T follicular helper cell (primary cell): Measurements from ENCODE around the gene LYPD5.
"Not testable (repeated sequence)": the region's sequence is repeated elsewhere in the genome, so short reads cannot be mapped to it uniquely, and the experiment has no call there.

ENCODE experiments used
- DNase-seq: peaks from one replicate; pipeline ENCODE4 v3.0.0-alpha.2; 2020; ENCODE audit warnings: low read depth

LYPD5 gene

GRCh38 chr19:43806401-43806800, 4.2 kb upstream of the LYPD5 start:
- DNase-seq, result not testable (repeated sequence)

GRCh38 chr19:43804432-43804831, 2.2 kb upstream of the LYPD5 start:
- DNase-seq, result no peak

DNA sequence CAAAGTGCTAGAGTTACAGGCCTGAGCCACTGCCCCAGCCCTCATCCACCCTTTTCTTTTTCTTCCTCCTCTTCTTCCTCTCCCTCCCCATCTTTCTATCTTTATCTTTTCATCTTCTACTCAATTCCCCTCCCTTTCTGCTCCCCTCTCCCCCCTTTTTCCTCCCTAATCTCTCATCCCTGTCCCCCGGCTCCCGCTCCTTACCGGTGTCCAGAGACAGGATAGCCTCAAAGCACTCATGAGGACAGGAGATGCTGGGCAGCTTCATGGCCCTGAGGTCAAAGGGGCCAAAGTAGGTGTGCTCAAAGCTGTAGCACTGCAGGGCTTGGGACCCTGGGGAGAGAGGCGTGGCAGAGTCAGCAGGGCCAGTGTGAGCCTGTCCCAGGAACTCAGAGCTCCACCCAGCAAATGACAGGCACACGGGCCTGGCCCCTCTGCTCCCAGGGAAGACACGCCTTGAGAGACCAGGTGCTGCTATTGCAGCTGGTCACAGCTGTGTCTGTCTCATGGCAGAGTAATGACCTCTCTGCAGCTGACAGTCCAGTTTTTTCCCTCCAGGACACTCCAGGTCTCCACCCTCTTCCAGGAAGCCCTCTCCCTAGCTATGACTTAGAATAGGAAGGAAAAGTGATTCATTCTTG, 2.6 kb downstream of the LYPD5 start:
- DNase-seq, result no peak

DNA sequence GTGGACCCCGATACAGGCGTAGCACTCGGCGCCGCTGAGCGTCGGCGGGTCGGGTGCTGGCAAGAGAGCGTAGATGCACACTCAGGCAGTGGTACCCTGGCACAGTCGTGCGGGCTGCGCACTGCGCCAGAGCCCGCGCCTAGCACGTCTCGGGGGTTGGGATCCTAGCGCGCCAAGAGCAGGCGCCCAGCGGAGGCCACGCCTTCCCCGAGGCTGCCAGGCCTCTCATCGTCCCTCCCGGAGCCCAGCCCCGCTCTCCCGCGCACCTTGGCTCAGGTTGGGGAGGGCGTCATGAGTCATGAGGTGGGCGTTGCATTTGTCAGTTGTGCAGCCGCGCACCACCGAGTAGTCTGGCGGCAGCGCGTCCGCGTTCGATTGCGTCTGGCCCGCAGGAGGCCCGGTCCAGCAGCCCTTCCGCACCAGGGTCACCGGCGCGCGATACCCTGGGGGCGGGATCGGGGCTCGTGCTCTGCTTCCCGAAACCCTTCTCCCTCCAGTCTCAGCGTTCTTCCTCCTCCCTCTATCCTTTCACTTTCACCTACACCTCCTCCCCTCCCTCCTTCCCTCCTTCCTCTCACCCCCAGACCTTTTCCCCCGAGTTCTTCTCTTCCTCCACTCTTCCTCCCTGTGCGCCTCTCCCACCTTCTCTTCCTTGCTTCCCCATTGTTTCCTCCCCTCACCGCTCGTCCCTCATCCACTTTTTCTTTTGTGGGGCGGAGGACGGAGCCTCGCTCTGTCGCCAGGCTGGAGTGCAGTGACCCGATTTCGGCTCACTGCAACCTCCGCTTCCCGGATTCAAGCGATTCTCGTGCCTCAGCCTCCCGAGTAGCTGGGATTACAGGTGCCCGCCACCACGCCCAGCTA, 3.5 kb downstream of the LYPD5 start:
- peak; percentile 37 for DNase-seq

DNA sequence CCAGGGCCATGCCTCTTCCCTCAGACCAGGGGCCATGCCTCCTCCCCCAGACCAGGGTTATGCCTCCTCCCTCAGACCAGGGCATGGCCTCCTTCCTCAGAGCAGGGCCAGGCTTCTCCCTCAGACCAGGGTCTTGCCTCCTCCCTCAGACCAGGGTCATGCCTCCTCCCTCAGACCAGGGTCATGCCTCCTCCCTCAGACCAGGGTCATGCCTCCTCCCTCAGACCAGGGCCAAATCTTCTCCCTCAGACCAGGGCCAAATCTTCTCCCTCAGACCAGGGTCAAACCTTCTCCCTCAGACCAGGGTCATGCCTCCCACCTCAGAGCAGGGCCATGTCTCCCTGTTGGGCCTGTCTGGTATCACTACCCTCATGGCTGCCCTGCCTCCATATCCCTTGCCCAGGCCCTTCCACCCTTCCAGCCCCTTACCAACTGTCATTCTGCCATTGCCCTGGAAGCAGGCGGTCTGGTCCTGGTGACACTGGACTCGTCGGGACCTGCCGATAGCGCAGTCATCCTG, 4.2 kb downstream of the LYPD5 start:
- no peak for DNase-seq

- DNase-seq, result no peak
Measured at GRCh38 chr19:43797556-43797955, 4.7 kb downstream of the LYPD5 start.

GRCh38 chr19:43797118-43797517, 5.1 kb downstream of the LYPD5 start:
- no peak for DNase-seq

DNA sequence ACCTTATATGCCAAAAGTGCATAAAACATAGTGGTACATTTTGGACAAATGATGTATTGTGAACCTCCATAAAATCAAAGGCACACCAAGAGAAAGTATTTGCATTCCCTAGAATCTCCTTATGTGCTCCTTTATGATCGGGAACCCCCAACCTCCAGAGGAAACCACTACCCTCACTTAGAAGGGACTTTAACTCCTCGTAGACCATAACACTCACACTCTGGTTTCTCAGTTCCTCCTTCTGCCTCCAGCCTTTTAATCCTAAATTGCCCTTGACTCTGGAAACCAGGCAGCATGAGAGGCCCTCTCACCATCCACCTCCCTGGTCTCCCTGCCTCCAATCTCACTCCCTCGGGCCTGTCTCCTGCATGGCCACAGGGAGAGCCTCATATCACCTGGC, 11.7 kb downstream of the LYPD5 start:
- DNase-seq, result no peak

DNA sequence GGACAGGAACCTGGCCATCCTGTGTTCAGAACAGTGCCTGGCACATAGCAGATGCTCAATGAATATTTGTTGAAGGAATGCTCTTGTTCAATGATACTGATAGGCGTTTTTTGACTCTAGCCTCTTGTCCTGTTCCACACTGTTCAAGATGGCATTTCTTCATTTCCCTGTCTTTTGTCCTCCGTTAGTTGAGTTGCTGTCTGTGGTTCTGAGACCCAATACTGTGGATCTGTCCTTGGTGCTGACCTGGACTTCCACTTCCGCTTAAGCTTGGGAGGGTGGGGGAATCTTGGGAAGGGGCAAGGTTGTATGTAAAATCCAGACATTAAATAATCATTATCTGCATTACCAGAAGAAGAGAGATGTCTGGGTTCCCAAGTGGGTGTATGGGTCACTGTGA, 13.2 kb downstream of the LYPD5 start:
- DNase-seq, result no peak

GRCh38 chr19:43786665-43787064, 15.6 kb downstream of the LYPD5 start:
- DNase-seq, result no peak

DNA sequence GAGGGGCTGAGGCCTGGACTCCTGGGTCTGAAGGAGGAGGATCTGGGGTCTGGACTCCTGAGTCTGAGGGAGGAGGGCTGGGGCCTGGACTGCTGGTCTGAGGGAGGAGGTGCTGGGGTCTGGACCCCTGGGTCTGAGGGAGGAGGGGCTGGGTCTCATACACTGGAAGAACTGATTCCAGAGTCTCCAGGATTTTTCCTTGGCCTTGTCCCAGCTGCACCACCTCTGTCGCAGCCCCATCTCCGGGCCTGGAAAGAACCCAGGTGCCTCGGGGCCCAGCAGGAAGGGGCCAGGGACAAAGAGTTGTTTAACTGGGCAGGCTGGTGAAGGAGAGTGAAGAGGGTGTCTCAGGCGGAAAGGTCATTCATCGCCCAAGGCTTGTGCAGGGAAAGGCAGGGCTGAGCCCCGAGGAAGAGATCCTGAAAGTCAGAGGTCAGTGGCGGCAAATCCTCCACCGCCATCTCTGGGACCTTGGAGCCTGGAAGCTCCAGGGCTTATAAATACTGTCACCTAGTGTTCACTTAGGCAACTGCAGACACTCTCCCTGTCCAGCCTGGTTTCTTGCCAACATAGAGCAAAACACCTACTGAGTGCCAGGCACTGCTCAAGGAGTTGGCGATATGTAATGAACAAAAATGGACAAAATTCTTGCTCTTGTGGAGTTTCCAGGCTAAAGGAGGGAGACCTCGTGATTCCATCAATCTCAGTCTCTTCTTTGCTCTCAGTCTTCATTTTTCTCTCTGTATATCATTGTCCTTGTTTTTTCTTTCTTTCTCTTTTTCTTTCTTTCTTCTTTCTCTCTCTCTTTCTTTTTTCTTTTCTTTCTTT, 17.1 kb downstream of the LYPD5 start:
- DNase-seq, result peak; percentile 33

DNA sequence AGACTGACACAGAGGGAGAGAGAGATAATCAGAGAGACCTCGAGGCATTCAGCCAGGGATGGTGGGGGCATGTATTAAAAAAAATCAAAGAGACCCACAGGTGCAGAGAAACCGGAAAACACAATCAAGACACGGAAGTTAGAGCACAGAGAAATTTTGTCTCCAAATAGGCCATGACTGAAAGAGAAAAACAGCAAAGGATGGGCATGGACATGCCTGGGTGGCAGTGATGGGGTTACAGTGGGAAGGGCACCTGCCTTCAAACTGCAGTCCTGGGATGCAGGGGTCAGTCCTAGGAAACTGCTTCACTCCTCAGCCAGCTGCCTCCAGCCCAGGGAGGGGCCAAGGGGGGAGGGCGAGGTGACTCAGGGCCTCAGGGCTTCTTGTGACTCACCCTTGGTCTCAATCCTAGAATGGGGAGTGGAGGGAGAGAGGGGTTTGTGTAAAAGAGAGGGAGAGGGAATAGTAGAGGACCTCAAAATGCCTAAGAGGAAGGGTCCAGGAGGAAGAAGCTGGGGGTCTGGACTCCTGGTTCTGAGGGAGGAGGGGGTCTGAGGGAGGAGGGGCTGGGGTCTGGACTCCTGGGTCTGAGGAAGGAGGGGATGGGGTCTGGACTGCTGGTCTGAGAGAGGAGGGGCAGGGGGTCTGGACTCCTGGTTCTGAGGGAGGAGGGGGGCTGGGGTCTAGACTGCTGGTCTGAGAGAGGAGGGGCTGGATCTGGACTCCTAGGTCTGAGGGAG, 17.8 kb downstream of the LYPD5 start:
- DNase-seq, result peak; percentile 41

- DNase-seq, result no peak
Measured at GRCh38 chr19:43783636-43784035, 18.6 kb downstream of the LYPD5 start.

DNA sequence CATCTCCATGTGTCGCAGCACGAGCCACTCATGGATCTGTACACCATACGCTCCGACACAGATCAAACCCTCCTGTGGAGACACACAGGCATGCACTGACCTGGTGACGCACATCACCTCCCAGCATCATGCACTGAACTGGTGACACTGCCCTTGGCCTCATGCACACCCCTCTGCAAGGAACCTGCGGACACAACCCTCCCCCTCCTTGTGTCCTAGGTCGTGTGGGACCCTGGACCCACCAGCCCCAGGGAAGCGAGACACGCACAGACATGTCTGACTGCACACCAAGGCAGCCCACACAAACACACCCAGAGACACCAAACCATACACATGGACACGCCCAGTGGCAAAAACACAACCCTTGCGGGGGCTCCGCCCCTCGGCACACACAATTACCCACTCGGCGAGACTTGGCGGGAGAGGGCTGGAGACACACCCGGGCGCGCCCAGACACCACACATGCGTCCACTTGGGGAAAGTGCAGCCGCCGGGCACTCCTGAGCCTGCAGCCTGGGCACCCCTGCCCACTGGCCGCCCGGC, 19.5 kb downstream of the LYPD5 start:
- DNase-seq, result no peak

- DNase-seq, result no peak
Measured at GRCh38 chr19:43782311-43782660, 20.0 kb downstream of the LYPD5 start.

DNA sequence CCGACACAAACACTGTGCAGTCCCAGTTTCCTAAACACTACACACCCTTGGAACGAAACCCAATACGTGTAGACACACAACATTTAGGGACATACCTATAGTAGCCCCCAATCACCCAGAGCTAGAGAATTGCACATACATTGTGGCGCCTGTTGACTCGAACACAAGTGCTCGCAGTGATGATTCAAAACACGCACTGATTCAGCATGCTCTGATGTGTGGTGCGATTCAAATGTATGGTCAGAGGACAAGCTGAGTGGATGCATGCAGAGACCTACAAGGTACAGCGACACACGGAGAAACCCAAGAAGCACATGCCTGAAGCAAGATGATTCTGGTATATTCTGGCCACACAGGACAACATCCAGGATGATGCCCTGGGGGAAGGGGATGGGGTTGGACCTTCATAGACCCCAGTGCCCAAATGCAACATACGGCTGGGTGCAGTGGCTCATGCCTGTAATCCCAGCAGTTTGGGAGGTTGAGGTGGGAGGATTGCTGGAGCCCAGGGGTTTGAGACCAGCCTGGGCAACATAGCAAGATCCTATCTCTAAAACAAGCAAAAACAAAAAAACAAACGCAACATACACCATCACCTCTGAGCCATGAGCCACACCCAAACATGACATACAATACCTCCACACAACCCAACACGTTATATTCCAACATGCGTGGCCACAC, 20.5 kb downstream of the LYPD5 start:
- DNase-seq, result no peak

DNA sequence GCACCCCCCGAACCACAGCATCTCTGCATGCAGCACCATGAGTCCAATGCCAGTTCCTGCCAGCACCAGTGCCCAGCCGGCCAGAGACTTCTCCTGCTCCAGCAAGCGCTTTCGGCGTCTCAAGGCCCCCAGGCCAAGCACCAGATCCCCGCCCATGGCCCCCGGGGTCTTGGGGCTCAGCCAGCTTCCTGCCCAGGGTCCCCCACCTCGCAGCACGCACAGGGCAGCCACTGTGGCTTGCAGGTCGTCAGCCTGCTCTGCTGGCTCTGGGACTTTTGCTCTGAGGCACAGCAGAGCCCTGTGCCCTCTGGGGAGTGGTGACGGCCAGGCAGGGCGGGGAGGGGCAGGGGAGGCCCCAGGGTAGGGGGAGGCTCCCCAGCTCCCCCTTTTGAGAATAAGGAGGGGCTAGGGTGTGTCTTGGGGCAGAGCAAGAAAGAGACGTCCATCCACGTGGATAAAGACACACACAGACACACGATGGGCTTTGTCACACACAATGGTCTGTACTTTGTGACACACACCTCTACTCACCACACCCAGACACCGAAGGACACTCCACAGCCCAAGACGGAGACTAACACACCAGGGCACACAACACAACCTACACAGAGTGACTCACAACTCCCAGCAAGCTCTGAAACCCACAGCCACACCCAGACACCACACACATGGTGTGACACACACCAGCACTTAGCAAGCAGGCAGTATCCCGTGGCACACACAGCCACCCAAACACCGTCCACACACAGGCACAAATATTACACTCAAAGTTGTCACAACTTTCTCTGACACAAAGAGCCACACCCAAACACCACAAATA, 21.3 kb downstream of the LYPD5 start, which contains the start of gene KCNN4:
KCNN4 (minus strand) TSS at position 268 of the 820 bp plus-strand sequence; CDS start at position 156, 112 bp downstream.
- peak; percentile 21 for DNase-seq

GRCh38 chr19:43779820-43780219, 22.4 kb downstream of the LYPD5 start:
- no peak for DNase-seq

DNA sequence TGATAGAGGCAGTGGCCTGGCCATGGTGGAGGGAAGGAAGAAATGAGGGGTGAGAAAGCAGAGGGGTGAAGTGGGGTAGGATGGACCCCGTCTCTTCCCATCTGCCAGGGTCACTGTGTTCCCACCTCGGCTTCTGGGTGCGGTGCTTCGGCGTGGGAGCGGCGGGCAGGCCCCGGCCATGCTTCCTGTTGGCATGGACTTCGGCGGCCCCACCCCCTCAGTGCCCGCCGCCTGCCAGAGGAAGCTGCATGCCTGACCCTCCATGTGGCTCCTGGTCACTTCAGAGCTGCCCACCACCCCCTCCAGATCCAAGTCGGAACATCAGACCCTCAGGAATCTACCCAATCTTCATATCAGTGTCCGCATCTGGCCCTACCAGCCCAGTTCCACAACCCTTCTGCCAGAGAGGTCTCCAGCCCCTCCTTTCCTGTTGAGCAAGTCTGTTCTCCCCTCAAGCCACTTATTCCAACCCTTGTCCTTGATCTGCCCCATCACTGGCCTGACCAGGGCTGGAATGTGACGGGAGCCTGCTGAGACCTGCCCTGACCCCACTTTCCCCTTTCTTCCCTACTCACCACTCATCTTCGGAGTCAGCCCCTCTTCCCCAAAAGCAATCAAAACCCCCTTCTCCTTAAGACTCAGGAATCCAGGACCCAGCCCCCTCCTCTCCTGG, 23.0 kb downstream of the LYPD5 start:
- DNase-seq, result no peak
